Small intestine (tissue), 7 donors: ENCODE measurements around the gene NARS2. TPM values are rescaled to one million over a fixed set of nuclear protein-coding genes. Genes with fewer than 3 reads are reported as not detected.
"Not testable (repeated sequence)": the region's sequence is repeated elsewhere in the genome, so short reads cannot be mapped to it uniquely, and the experiment has no call there.

Experiments used
- DNase-seq, 2 donors: peaks; one replicate each; pipeline versions ENCODE4 v3.0.0 to v3.0.0-alpha.2; 2013
- FAIRE-seq: peaks from 2 replicates; lab custom pipeline; 2012; peaks lifted over from hg19 to GRCh38; lab: Jason Lieb, UNC
- H3K27ac ChIP-seq, 3 donors: one replicate each; pipeline ENCODE4 v1.5.1; 2013; ENCODE audit warnings: low read length in 2 of 3, mild to moderate bottlenecking in 2 of 3, control low read depth in 1 of 3, inconsistent platforms in 1 of 3, low read depth in 1 of 3, moderate library complexity in 1 of 3
- H3K27me3 ChIP-seq, 3 donors: one replicate each; pipeline ENCODE4 v1.6.1; 2013; ENCODE audit warnings: low read length in 3 of 3, inconsistent platforms in 1 of 3; ENCODE audit not compliant: control insufficient read depth in 3 of 3, insufficient read depth in 3 of 3
- H3K36me3 ChIP-seq, 3 donors: one replicate each; pipeline ENCODE4 v1.6.1; 2013; ENCODE audit warnings: low read length in 3 of 3, inconsistent platforms in 1 of 3, low read depth in 1 of 3, mild to moderate bottlenecking in 1 of 3, moderate library complexity in 1 of 3; ENCODE audit not compliant: control insufficient read depth in 3 of 3, insufficient read depth in 2 of 3
- H3K4me1 ChIP-seq, 3 donors: one replicate each; pipeline ENCODE4 v1.6.1; 2013; ENCODE audit warnings: low read length in 2 of 3, inconsistent platforms in 1 of 3, low read depth in 1 of 3, mild to moderate bottlenecking in 1 of 3, moderate library complexity in 1 of 3; ENCODE audit not compliant: control insufficient read depth in 3 of 3, insufficient read depth in 2 of 3
- H3K4me3 ChIP-seq, 3 donors: one replicate each; pipeline ENCODE4 v1.5.1; 2013; ENCODE audit warnings: low read length in 3 of 3, control low read depth in 1 of 3, inconsistent platforms in 1 of 3, low read depth in 1 of 3, mild to moderate bottlenecking in 1 of 3, moderate library complexity in 1 of 3
- H3K9me3 ChIP-seq, 2 donors: one replicate each; pipeline ENCODE4 v1.6.1; 2013; ENCODE audit warnings: low read depth in 1 of 2, low read length in 1 of 2; ENCODE audit not compliant: control insufficient read depth in 2 of 2, insufficient read depth in 1 of 2
- WGBS, 3 donors: extraction: QIAGEN DNeasy Blood & Tissue Kit; methylation state at CpG; one replicate each; pipeline ENCODE4 v1.1.7; 2013; 5-methylcytosine and 5-hydroxymethylcytosine counted together
- polyA plus RNA-seq, 4 donors: library from polyadenylated mRNA; stranded (reverse) in 3 of 4; unstranded in 1 of 4; fragments of 200-250 nt in 3 of 4; fragments of 120-200 nt in 1 of 4; gene quantifications; one replicate each; pipeline versions ENCODE4 v1.2.1 to v1.2.3, GENCODE V29; 2013
- donor health status: healthy with polysubstance abuse.
- donor health status: control.
- donor health status: control.
- donor health status: Bipolar disorder and iron deficiency.
- donor health status: healthy.

The NARS2 gene
- polyA plus RNA-seq, 4 donors = 8.1 to 21.8 (median 12.4) TPM

DNA sequence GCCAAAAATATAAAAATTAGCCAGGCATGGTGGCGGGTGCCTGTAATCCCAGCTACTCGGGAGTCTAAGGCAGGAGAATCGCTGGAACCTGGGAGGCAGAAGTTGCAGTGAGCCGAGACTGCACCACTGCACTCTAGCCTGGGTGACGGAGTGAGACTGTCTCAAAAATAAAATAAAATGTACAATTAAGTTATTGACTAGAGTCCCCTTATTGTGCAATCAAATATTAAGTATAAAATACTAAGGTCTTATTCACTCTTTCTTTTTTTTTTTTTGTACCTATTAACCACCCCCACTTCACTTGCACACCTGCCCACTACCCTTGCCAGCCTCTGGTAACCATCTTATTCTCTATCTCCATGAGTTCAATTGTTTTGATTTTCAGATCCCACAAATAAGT is 61.6 kb downstream of the NARS2 start:
- WGBS, 3 donors = 95 to 97% (median 97%) methylated on average over 5 of the region's 5 CpGs
- not testable (repeated sequence) for H3K4me1 ChIP-seq, H3K27me3 ChIP-seq, H3K27ac ChIP-seq, H3K4me3 ChIP-seq, H3K36me3 ChIP-seq, H3K9me3 ChIP-seq, DNase-seq, FAIRE-seq

- no peak for DNase-seq
- H3K27me3 ChIP-seq = no peaks in the 10 kb centered on the region
- H3K9me3 ChIP-seq = no peaks in the 10 kb centered on the region
- WGBS, 3 donors = 96 to 99% (median 97%) methylated on average over 4 of the region's 4 CpGs
- no peaks in the 10 kb centered on the region for H3K4me1 ChIP-seq
- H3K4me3 ChIP-seq = no peak overlapping the region
- H3K27ac ChIP-seq = no peak overlapping the region
- peaks cover 0 to 4% (median 0%) of the 10 kb centered on the region in 3 donors for H3K36me3 ChIP-seq
- FAIRE-seq = no peak
Observed at GRCh38 chr11:78510597-78510996, 64.1 kb downstream of the NARS2 start.

DNA sequence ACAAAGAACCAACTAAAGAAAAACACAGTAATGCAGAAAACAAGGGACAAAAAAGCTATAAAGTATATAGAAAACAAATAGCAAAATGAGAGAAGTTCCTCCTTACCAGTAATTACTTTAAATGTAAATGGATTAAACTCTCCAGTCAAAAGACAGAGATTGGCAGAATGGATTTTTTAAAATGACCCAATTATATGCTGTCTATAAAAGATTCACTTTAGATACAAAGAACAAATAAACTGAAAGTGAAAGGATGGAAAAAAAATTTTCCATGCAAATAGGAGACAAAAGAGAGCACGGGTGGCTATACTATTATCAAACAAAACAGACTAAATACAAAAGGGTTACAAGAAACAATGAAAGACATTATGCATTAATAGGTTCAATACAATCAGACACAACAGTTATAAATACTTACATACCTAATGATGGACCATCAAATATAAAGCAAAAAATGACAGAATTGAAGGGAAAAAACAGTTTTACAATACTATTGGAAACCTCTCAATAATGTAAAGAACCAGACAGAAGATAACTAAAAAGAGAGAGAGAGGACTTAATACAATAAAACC is 64.6 kb downstream of the NARS2 start:
- H3K4me1 ChIP-seq = no peaks in the 10 kb centered on the region
- peaks cover 0 to 4% (median 0%) of the 10 kb centered on the region in 3 donors for H3K36me3 ChIP-seq
- 58 to 80% (median 63%) methylated on average over 1 of the region's 1 CpG for WGBS, 3 donors
- no peak overlapping the region for H3K4me3 ChIP-seq
- no peaks in the 10 kb centered on the region for H3K27me3 ChIP-seq
- H3K27ac ChIP-seq = no peak overlapping the region
- FAIRE-seq (peak; percentile 23), DNase-seq (no peak)
- H3K9me3 ChIP-seq = no peaks in the 10 kb centered on the region

GRCh38 chr11:78504708-78505107 is 70.0 kb downstream of the NARS2 start:
- no peaks in the 10 kb centered on the region for H3K4me1 ChIP-seq

GRCh38 chr11:78504181-78504580 is 70.5 kb downstream of the NARS2 start:
- Histone ChIP-seq H3K27ac (no peak overlapping the region), H3K27me3 (no peaks in the 10 kb centered on the region), H3K4me1 (no peaks in the 10 kb centered on the region), H3K36me3 (no peaks in the 10 kb centered on the region), H3K9me3 (no peaks in the 10 kb centered on the region), H3K4me3 (no peak overlapping the region)
- 58 to 72% (median 71%) methylated on average over 2 of the region's 2 CpGs for WGBS, 3 donors
- DNase-seq = no peak
- no peak for FAIRE-seq

More at GRCh38 chr11:78504708-78505107, 70.0 kb downstream of the NARS2 start:
- FAIRE-seq (no peak), DNase-seq (no peak)
- H3K4me3 ChIP-seq = no peak overlapping the region
- H3K36me3 ChIP-seq = peaks cover 0 to 2% (median 0%) of the 10 kb centered on the region in 3 donors
- no peak overlapping the region for H3K27ac ChIP-seq
- 84 to 90% (median 88%) methylated on average over 4 of the region's 4 CpGs for WGBS, 3 donors
- no peaks in the 10 kb centered on the region for H3K9me3 ChIP-seq
- H3K27me3 ChIP-seq = no peaks in the 10 kb centered on the region

DNA sequence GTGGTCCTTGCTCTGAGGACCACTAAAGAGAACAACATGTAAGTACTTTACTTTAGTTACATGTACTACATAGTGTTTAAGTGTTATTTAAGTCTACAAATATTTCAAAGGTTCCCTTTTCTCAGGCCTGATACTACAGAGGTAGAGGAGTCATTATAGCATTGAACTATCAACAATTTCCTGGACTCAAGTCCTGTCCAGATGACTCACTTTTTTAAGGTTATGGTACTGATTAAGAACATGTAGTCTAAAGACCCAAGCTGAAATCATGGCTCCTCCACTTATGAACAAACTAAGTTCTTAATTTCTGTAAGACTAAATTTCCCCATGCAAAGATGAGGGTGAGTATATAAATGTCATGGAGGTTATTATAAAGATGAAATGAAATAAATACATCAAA is 74.7 kb downstream of the NARS2 start:
- Histone ChIP-seq H3K36me3 (no peaks in the 10 kb centered on the region), H3K9me3 (no peaks in the 10 kb centered on the region), H3K27me3 (no peaks in the 10 kb centered on the region), H3K27ac (no peak overlapping the region), H3K4me3 (no peak overlapping the region), H3K4me1 (no peaks in the 10 kb centered on the region)
- peak in 1 of 2 donors; percentile 40 for DNase-seq
- no peak for FAIRE-seq

GRCh38 chr11:78497293-78497692 is 77.4 kb downstream of the NARS2 start:
- FAIRE-seq = no peak
- no peak overlapping the region for H3K27ac ChIP-seq
- no peaks in the 10 kb centered on the region for H3K9me3 ChIP-seq
- H3K27me3 ChIP-seq = no peaks in the 10 kb centered on the region
- no peak for DNase-seq
- H3K4me1 ChIP-seq = no peaks in the 10 kb centered on the region
- no peaks in the 10 kb centered on the region for H3K36me3 ChIP-seq
- no peak overlapping the region for H3K4me3 ChIP-seq

DNA sequence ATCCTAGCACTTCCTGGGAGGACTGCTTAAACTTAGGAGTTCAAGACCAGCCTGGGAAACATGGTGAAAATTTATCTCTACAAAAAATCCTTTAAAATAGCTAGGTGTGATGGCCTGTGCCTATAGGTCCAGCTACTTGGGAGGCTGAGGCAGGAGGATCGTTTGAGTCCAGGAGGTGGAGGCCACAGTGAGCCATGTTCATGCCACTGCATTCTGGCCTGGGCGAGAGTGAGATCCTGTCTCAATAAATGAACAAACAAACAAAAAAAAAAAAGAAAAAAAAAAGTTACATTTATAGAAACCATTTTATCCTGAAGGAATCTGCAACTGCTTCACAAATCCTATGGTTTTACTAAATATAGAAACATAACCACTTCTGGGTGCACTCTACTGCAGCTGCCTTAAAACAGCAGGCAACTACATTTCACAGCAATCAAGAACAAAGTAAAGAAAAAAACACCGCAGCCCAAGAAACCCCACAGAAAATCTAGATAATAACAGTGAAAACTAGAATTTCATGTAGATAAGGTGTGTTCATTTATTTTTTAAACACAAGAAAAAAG is 81.2 kb downstream of the NARS2 start:
- Histone ChIP-seq H3K4me1 (no peaks in the 10 kb centered on the region), H3K27me3 (no peaks in the 10 kb centered on the region), H3K9me3 (no peaks in the 10 kb centered on the region), H3K36me3 (peaks cover 0 to 3% (median 0%) of the 10 kb centered on the region in 3 donors), H3K4me3 (no peak overlapping the region), H3K27ac (no peak overlapping the region)
- DNase-seq (no peak), FAIRE-seq (no peak)
- 88 to 98% (median 96%) methylated on average over 3 of the region's 3 CpGs for WGBS, 3 donors

- Histone ChIP-seq H3K9me3 (no peaks in the 10 kb centered on the region), H3K4me1 (no peaks in the 10 kb centered on the region), H3K4me3 (no peak overlapping the region), H3K27me3 (no peaks in the 10 kb centered on the region), H3K27ac (no peak overlapping the region), H3K36me3 (peaks cover 0 to 3% (median 0%) of the 10 kb centered on the region in 3 donors)
- DNase-seq (no peak), FAIRE-seq (no peak)
- WGBS, 3 donors = 81 to 84% (median 84%) methylated on average over 6 of the region's 6 CpGs
Observed at GRCh38 chr11:78492973-78493372, 81.7 kb downstream of the NARS2 start.
